H1 (cell line): Measurements from ENCODE around the gene EIF4A3. TPM values are rescaled to one million over a fixed set of nuclear protein-coding genes. Genes with fewer than 3 reads are reported as not detected.

Experiments used
- CTCF ChIA-PET: fragments of 300-600 bp; sonication (Branson Sonifier 250); formaldehyde crosslinking; loops from one replicate; lab custom pipeline; 2021; ENCODE audit not compliant: partially characterized antibody; lab: Charles Lee
- POLR2A ChIA-PET: fragments of 300-600 bp; sonication (Branson Sonifier 250); formaldehyde crosslinking; loops from one replicate; lab custom pipeline; 2021; ENCODE audit warnings: inconsistent platforms; ENCODE audit not compliant: partially characterized antibody; lab: Charles Lee
- DNase-seq, 2 experiments: peaks; one replicate each; pipeline versions ENCODE4 v3.0.0 to v3.0.0-alpha.2; 2010 to 2022; ENCODE audit warnings: low spot score in 2 of 2, low read depth in 1 of 2, mixed read lengths in 1 of 2
- FAIRE-seq: peaks from 2 replicates; lab custom pipeline; 2011; peaks lifted over from hg19 to GRCh38; lab: Jason Lieb, UNC
- H2AFZ ChIP-seq: 2 replicates; pipeline ENCODE4 v1.8.1; 2012; ENCODE audit warnings: low read length, inconsistent platforms
- H2AK5ac ChIP-seq: 2 replicates; pipeline ENCODE4 v1.6.1; 2013; ENCODE audit warnings: low read depth, low read length
- H2BK120ac ChIP-seq: replicated peaks from 2 replicates; pipeline ENCODE3; 2013; ENCODE audit warnings: low read depth, low read length, inconsistent platforms
- H2BK12ac ChIP-seq: 2 replicates; pipeline ENCODE4 v1.6.1; 2013; ENCODE audit warnings: low read depth, low read length
- H2BK15ac ChIP-seq: 2 replicates; pipeline ENCODE4 v1.6.1; 2013; ENCODE audit warnings: low read length
- H2BK20ac ChIP-seq: 2 replicates; pipeline ENCODE4 v1.6.1; 2013; ENCODE audit warnings: low read length
- H2BK5ac ChIP-seq: 2 replicates; pipeline ENCODE4 v1.6.1; 2013; ENCODE audit warnings: low read depth, low read length
- H3K14ac ChIP-seq: 2 replicates; pipeline ENCODE4 v1.6.1; 2013; ENCODE audit warnings: inconsistent platforms; ENCODE audit not compliant: insufficient read length
- H3K18ac ChIP-seq: 2 replicates; pipeline ENCODE4 v1.6.1; 2013; ENCODE audit warnings: low read length; ENCODE audit errors: extremely low read depth
- H3K23ac ChIP-seq: 2 replicates; pipeline ENCODE4 v1.6.1; 2013; ENCODE audit warnings: inconsistent platforms; ENCODE audit not compliant: insufficient read length
- H3K23me2 ChIP-seq: 2 replicates; pipeline ENCODE4 v1.6.1; 2013; ENCODE audit warnings: low read depth, low read length
- H3K27ac ChIP-seq: 2 replicates; pipeline ENCODE4 v1.6.1; 2011; ENCODE audit warnings: low read depth, low read length, inconsistent platforms
- H3K27me3 ChIP-seq, 4 experiments: replicated peaks in 1 of 4; 1 replicate in 1 of 4; 2 replicates in 3 of 4; pipeline versions ENCODE4 v1.6.1 to v1.8.1; 2011 to 2013; ENCODE audit warnings: low read length in 3 of 4, mild to moderate bottlenecking in 3 of 4, inconsistent platforms in 2 of 4, mixed read lengths in 2 of 4, moderate library complexity in 1 of 4; ENCODE audit not compliant: control insufficient read depth in 3 of 4, insufficient read depth in 3 of 4; ENCODE audit errors: extremely low read depth in 1 of 4
- H3K36me3 ChIP-seq, 4 experiments: 2 replicates each; pipeline versions ENCODE4 v1.6.1 to v1.8.1; 2011 to 2013; ENCODE audit warnings: mild to moderate bottlenecking in 4 of 4, low read length in 3 of 4, moderate library complexity in 2 of 4, control low read depth in 1 of 4, inconsistent platforms in 1 of 4; ENCODE audit not compliant: insufficient read depth in 4 of 4, control insufficient read depth in 2 of 4
- H3K4ac ChIP-seq: replicated peaks from 2 replicates; pipeline ENCODE3; 2013; ENCODE audit warnings: low read length, low read depth, mixed read lengths, inconsistent platforms; ENCODE audit not compliant: insufficient read length
- H3K4me1 ChIP-seq, 4 experiments: replicated peaks in 1 of 4; 1 replicate in 1 of 4; 2 replicates in 3 of 4; pipeline versions ENCODE4 v1.6.1 to v1.8.1; 2011 to 2013; ENCODE audit warnings: low read length in 3 of 4, inconsistent platforms in 2 of 4, mixed read lengths in 1 of 4; ENCODE audit not compliant: insufficient read depth in 4 of 4, control insufficient read depth in 3 of 4
- H3K4me2 ChIP-seq, 2 experiments: 2 replicates each; pipeline versions ENCODE4 v1.6.1 to v1.8.1; 2011 to 2013; ENCODE audit warnings: low read depth in 2 of 2, low read length in 2 of 2, control low read depth in 1 of 2, inconsistent platforms in 1 of 2, mild to moderate bottlenecking in 1 of 2; ENCODE audit not compliant: insufficient read depth in 1 of 2
- H3K4me3 ChIP-seq, 4 experiments: fragments of 200-600, 300-600 bp in 1 of 4; sonication (generic), shearing (Covaris generic), sonication (Bioruptor Twin) in 1 of 4; 2 replicates each; pipeline versions ENCODE4 v1.5.1 to v1.8.1; 2011 to 2016; ENCODE audit warnings: low read length in 4 of 4, low read depth in 3 of 4, control low read depth in 2 of 4, inconsistent platforms in 2 of 4, mild to moderate bottlenecking in 2 of 4, mixed read lengths in 1 of 4, moderate library complexity in 1 of 4; ENCODE audit not compliant: insufficient read depth in 2 of 4; ENCODE audit errors: extremely low read depth in 1 of 4
- H3K56ac ChIP-seq: replicated peaks from 2 replicates; pipeline ENCODE3; 2013; ENCODE audit warnings: low read depth, mild to moderate bottlenecking, mixed read lengths, low read length, inconsistent platforms; ENCODE audit not compliant: insufficient read length
- H3K79me1 ChIP-seq: 2 replicates; pipeline ENCODE4 v1.6.1; 2013; ENCODE audit warnings: low read depth, low read length, control low read depth
- H3K79me2 ChIP-seq, 2 experiments: 2 replicates each; pipeline versions ENCODE4 v1.6.1 to v1.8.1; 2012 to 2013; ENCODE audit warnings: low read length in 2 of 2, mild to moderate bottlenecking in 2 of 2, inconsistent platforms in 1 of 2; ENCODE audit not compliant: insufficient read depth in 2 of 2, control insufficient read depth in 1 of 2
- H3K9ac ChIP-seq, 4 experiments: replicated peaks in 1 of 4; 1 replicate in 1 of 4; 2 replicates in 3 of 4; pipeline versions ENCODE4 v1.6.1 to v1.8.1; 2011 to 2013; ENCODE audit warnings: low read depth in 3 of 4, low read length in 3 of 4, control low read depth in 2 of 4, mild to moderate bottlenecking in 2 of 4, moderate library complexity in 2 of 4, inconsistent platforms in 1 of 4; ENCODE audit errors: extremely low read depth in 1 of 4
- H3K9me3 ChIP-seq, 2 experiments: 2 replicates each; pipeline versions ENCODE4 v1.6.1 to v1.8.1; 2012 to 2013; ENCODE audit warnings: mild to moderate bottlenecking in 2 of 2, moderate library complexity in 2 of 2, control low read depth in 1 of 2, inconsistent platforms in 1 of 2, low read depth in 1 of 2, low read length in 1 of 2, mixed read lengths in 1 of 2; ENCODE audit not compliant: insufficient read depth in 2 of 2
- H4K20me1 ChIP-seq, 2 experiments: replicated peaks in 1 of 2; 2 replicates each; pipeline versions ENCODE3 to v1.8.1; 2011 to 2013; ENCODE audit warnings: inconsistent platforms in 2 of 2, low read length in 2 of 2, mild to moderate bottlenecking in 1 of 2; ENCODE audit not compliant: insufficient read depth in 2 of 2, control insufficient read depth in 1 of 2
- H4K5ac ChIP-seq: 2 replicates; pipeline ENCODE4 v1.6.1; 2013; ENCODE audit warnings: low read length, low read depth, mixed read lengths, inconsistent platforms; ENCODE audit not compliant: insufficient read length
- H4K8ac ChIP-seq: 2 replicates; pipeline ENCODE4 v1.8.0; 2013; ENCODE audit warnings: mild to moderate bottlenecking, moderate library complexity, low read length, inconsistent platforms; ENCODE audit not compliant: insufficient read depth; ENCODE audit errors: extremely low read depth
- H4K91ac ChIP-seq: replicated peaks from 2 replicates; pipeline ENCODE3; 2013; ENCODE audit warnings: low read length, mixed read lengths, inconsistent platforms; ENCODE audit not compliant: insufficient read length
- BCL11A ChIP-seq, 2 experiments: IDR thresholded peaks; one replicate each; pipeline ENCODE4 v1.6.1; 2011; ENCODE audit warnings: low read depth in 2 of 2, low read length in 2 of 2, mild to moderate bottlenecking in 2 of 2
- CBX8 ChIP-seq: fragments of 300-800, 300-1000 bp; sonication (generic); IDR thresholded peaks from 2 replicates; pipeline ENCODE4 v1.7.1; 2016; ENCODE audit warnings: low read depth, low read length, borderline replicate concordance
- EGR1 ChIP-seq: IDR thresholded peaks from 2 replicates; pipeline ENCODE4 v1.6.1; 2011; ENCODE audit warnings: low read depth, low read length, borderline replicate concordance
- EZH2 ChIP-seq: fragments of 200-600 bp; sonication (generic); IDR thresholded peaks from 2 replicates; pipeline ENCODE4 v1.7.1; 2012; ENCODE audit warnings: low read depth, mild to moderate bottlenecking, moderate library complexity, low read length, inconsistent platforms; ENCODE audit not compliant: severe bottlenecking
- GABPA ChIP-seq: IDR thresholded peaks from 2 replicates; pipeline ENCODE4 v1.6.1; 2011; ENCODE audit warnings: mild to moderate bottlenecking, low read length, moderate library complexity, borderline replicate concordance; ENCODE audit not compliant: insufficient read depth
- GTF2F1 ChIP-seq: IDR thresholded peaks from 2 replicates; pipeline ENCODE4 v1.6.1; 2012; ENCODE audit warnings: low read depth, low read length, improper control_type of control experiment, borderline replicate concordance
- KDM1A ChIP-seq: fragments of 200-600, 300-600 bp; sonication (generic); IDR thresholded peaks from 2 replicates; pipeline ENCODE4 v1.7.1; 2016; ENCODE audit warnings: mild to moderate bottlenecking, low read length, borderline replicate concordance
- MAFK ChIP-seq: IDR thresholded peaks from 2 replicates; pipeline ENCODE4 v1.6.1; 2012; ENCODE audit warnings: low read depth, mild to moderate bottlenecking, improper control_type of control experiment, low read length
- SP2 ChIP-seq: IDR thresholded peaks from 2 replicates; pipeline ENCODE4 v1.6.1; 2012; ENCODE audit warnings: mild to moderate bottlenecking, low read length, inconsistent platforms
- SP4 ChIP-seq: IDR thresholded peaks from 2 replicates; pipeline ENCODE4 v1.6.1; 2012; ENCODE audit warnings: low read length, inconsistent platforms
- TAF1 ChIP-seq: IDR thresholded peaks from 2 replicates; pipeline ENCODE4 v1.6.1; 2011; ENCODE audit warnings: mild to moderate bottlenecking, low read depth, low read length
- WGBS, 2 experiments: shearing (Covaris generic) in 1 of 2; methylation state at CpG; one replicate each; pipeline versions ENCODE4 v1.1.6 to v1.1.7; 2013 to 2015; ENCODE audit warnings: low lambda C conversion rate in 2 of 2, mixed read lengths in 2 of 2, inconsistent platforms in 1 of 2, low coverage in 1 of 2, missing lambda C conversion rate in 1 of 2; ENCODE audit not compliant: insufficient replicate concordance in 2 of 2, insufficient coverage in 1 of 2, insufficient read length in 1 of 2; ENCODE audit errors: extremely low coverage in 1 of 2, missing lambda C conversion rate in 1 of 2; 5-methylcytosine and 5-hydroxymethylcytosine counted together
- polyA plus RNA-seq, 7 experiments: library from polyadenylated mRNA; depleted of rRNA in 3 of 7; stranded (reverse) in 5 of 7; unstranded in 2 of 7; fragments of >200 nt in 5 of 7; fragments of 200-250 nt in 2 of 7; gene quantifications; 1 replicate in 5 of 7; 2 replicates in 1 of 7; 4 replicates in 1 of 7; pipeline versions ENCODE4 v1.2.1 to v1.2.3, GENCODE V29; 2011 to 2013; ENCODE audit warnings: missing spikeins in 2 of 7, mixed read lengths in 2 of 7
- total RNA-seq: library from RNA; stranded (reverse); fragmentation: NEBNext Ultra II Directional; extraction: Animal tissue kit (Norgen Biotek cat#: 25700); gene quantifications from 2 replicates; pipeline ENCODE4 v1.2.1, GENCODE V29; 2021

Gene EIF4A3
- total and polyA plus RNA-seq, 2 of the 8 experiments (the other 6 are each of a cell fraction or from before 2014, with no cell fraction given), result 142 to 146 TPM

DNA sequence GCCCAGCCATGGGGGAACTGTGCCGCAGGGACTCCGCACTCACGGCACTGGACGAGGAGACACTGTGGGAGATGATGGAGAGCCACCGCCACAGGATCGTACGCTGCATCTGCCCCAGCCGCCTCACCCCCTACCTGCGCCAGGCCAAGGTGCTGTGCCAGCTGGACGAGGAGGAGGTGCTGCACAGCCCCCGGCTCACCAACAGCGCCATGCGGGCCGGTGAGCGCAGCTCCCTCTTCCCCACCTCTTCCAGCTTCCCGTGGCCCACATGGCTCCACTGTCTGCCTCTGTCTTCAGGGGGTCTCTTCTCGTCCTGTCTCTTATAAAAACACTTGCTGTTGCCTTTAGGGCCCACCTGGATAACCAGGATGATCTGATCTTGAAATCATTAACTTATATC, 34.5 kb upstream of the EIF4A3 start:
- Histone ChIP-seq H3K9me3 (no peaks in the 10 kb centered on the region), H2BK15ac (no peak overlapping the region)
- POLR2A ChIA-PET, result interaction anchor here (1.1 kb wide), 1 partner anchor 18 kb away, joined by 4 read pairs; no protein-coding TSS in a partner anchor
- TF ChIP-seq BCL11A (IDR thresholded peaks at IDR 0.05; ENCODE audit: low read depth in 2 of 2, low read length in 2 of 2) (no peak), EGR1 (no peak), SP2 (no peak), TAF1 (no peak), EZH2 (no peak), MAFK (no peak), SP4 (no peak), KDM1A (no peak), GABPA (no peak), GTF2F1 (no peak), CBX8 (no peak)
- TF ChIP-seq, all 59 proteins: peak for 0
- Histone ChIP-seq H3K79me2 (no peaks in the 10 kb centered on the region), H2BK5ac (no peak overlapping the region), H3K23ac (no peak overlapping the region), H4K20me1 (no peaks in the 10 kb centered on the region), H3K27ac (no peak overlapping the region), H3K4me3 (no peak overlapping the region), H3K9ac (no peak overlapping the region), H2BK120ac (no peak overlapping the region), H3K36me3 (no peaks in the 10 kb centered on the region), H3K23me2 (no peaks in the 10 kb centered on the region), H3K27me3 (no peaks in the 10 kb centered on the region), H2BK20ac (no peak overlapping the region), H3K4ac (no peak overlapping the region), H4K8ac (no peak overlapping the region), H2AFZ (no peak overlapping the region), H3K4me2 (no peak overlapping the region), H2AK5ac (no peak overlapping the region), H2BK12ac (no peak overlapping the region), H3K79me1 (no peaks in the 10 kb centered on the region; the same call in 1 of the 2 replicates), H3K18ac (no peak overlapping the region), H4K91ac (no peak overlapping the region), H3K14ac (no peak overlapping the region), H3K56ac (no peak overlapping the region), H3K4me1 (no peaks in the 10 kb centered on the region), H4K5ac (no peak overlapping the region)
- FAIRE-seq (no peak), DNase-seq (no peak)
- CTCF ChIA-PET, result interaction anchor here (0.6 to 8.9 kb wide), 4 partner anchors 10 to 71 kb away, joined by 3 to 73 read pairs (median 10); no protein-coding TSS in a partner anchor
- 88% methylated on average over 17 of the region's 17 CpGs; no CpG with 5 or more reads in 1 of the 2 experiments for WGBS, 2 experiments
